ENCODE data around the gene HCK.
"Not testable (repeated sequence)": the region's sequence is repeated elsewhere in the genome, so short reads cannot be mapped to it uniquely, and the experiment has no call there.

The HCK gene

GRCh38 chr20:32031007-32031958, 20.8 kb upstream of the HCK start:
- DNase-seq: peak; percentile 86

- DNase-seq: no peak
Observed at GRCh38 chr20:32033316-32033715, 18.7 kb upstream of the HCK start.

- DNase-seq: not testable (repeated sequence)
Observed at GRCh38 chr20:32033721-32034120, 18.3 kb upstream of the HCK start.

- peak; percentile 19 for DNase-seq
Observed at GRCh38 chr20:32034581-32035425, 17.2 kb upstream of the HCK start.

GRCh38 chr20:32035426-32035779, 16.6 kb upstream of the HCK start:
- no peak for DNase-seq

- no peak for DNase-seq
Observed at GRCh38 chr20:32036252-32036651, 15.8 kb upstream of the HCK start.

GRCh38 chr20:32036716-32037485, 15.1 kb upstream of the HCK start:
- DNase-seq: no peak

- DNase-seq: no peak
Observed at GRCh38 chr20:32037929-32038328, 14.1 kb upstream of the HCK start.

- DNase-seq: no peak
Observed at GRCh38 chr20:32040142-32040953, 11.7 kb upstream of the HCK start.

- no peak for DNase-seq
Observed at GRCh38 chr20:32045999-32046398, 6.0 kb upstream of the HCK start.

- no peak for DNase-seq
Observed at GRCh38 chr20:32050324-32050841, 1.7 kb upstream of the HCK start.

- no peak for DNase-seq
Observed at GRCh38 chr20:32050851-32051556, 1.0 kb upstream of the HCK start.

GRCh38 chr20:32051720-32052089, 337 bp upstream of the HCK start:
- DNase-seq: no peak

- DNase-seq: no peak
Observed at GRCh38 chr20:32052778-32053362, 828 bp downstream of the HCK start.

GRCh38 chr20:32053648-32054047, 1.6 kb downstream of the HCK start:
- peak; percentile 12 for DNase-seq

GRCh38 chr20:32056708-32057483, 4.9 kb downstream of the HCK start:
- DNase-seq: no peak

- DNase-seq: no peak
Observed at GRCh38 chr20:32057656-32058184, 5.7 kb downstream of the HCK start.

GRCh38 chr20:32059189-32059588, 7.1 kb downstream of the HCK start:
- no peak for DNase-seq

- DNase-seq: no peak
Observed at GRCh38 chr20:32062776-32063170, 10.7 kb downstream of the HCK start.

- no peak for DNase-seq
Observed at GRCh38 chr20:32063695-32064094, 11.7 kb downstream of the HCK start.
